ENCODE measurements around the gene TKTL2. TPM values are rescaled to one million over a fixed set of nuclear protein-coding genes. Genes with fewer than 3 reads are reported as not detected.

Gene TKTL2
- total and polyA plus RNA-seq, 10 of the 15 experiments (the other 5 are each of a cell fraction or from before 2014, with no cell fraction given): 0.03 to 0.04 (median 0.03) TPM; not detected in 7

DNA sequence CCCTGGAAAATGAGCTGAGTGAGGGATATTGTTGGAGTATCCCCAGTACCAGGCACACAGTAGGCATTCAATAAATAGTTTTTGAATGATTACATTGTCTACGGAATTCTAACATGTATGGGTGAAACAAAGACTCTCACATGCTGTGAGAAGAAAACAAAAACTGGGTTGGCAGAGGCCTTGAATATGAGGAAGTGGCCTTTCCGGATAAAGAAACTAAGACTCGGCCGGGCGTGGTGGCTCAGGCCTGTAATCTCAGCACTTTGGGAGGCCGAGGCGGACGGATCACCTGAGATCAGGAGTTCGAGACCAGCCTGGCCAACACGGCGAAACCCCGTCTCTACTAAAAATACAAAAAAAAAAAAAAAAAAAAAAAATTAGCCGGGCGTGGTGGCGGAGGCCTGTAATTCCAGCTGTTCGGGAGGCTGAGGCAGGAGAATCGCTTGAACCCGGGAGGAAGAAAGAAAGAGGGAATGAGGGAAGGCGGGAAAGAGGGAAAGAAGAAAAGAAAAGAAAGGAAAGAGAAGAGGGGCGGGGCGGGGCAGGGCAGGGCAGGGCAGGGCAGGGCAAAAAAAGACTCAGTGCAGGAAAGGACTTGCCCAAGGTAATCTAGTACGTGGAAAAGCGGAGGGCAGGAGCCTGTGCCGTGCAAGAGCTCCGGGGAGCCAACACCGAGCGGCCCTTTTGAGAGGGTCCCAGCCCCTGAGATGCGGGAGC is 20.2 kb upstream of the TKTL2 start (continued):
- TF ChIP-seq HDGF (IDR thresholded peaks at IDR 0.05) (peak; percentile 28; the same call in 1 of the 2 replicates), SMC3 (IDR thresholded peaks at IDR 0.05; ENCODE audit: borderline replicate concordance, low read length) (no peak), POU2F2 (IDR thresholded peaks at IDR 0.05; ENCODE audit: borderline replicate concordance, low read depth, low read length) (no peak), CHD4 (IDR thresholded peaks at IDR 0.05) (no peak), EGR1 (IDR thresholded peaks at IDR 0.05; ENCODE audit: borderline replicate concordance in 1 of 2, low read depth in 2 of 2, low read length in 2 of 2) (no peak), MYC (IDR thresholded peaks at IDR 0.05; ENCODE audit: insufficient read depth, insufficient read length, insufficient replicate concordance, low read length, severe bottlenecking) (no peak), GATAD2B (conservative IDR thresholded peaks at IDR 0.05; ENCODE audit: low read depth) (no peak), TBL1XR1 (IDR thresholded peaks at IDR 0.05; ENCODE audit: low read depth, low read length) (no peak), MEF2A (IDR thresholded peaks at IDR 0.05; ENCODE audit: insufficient read depth, low read depth, low read length) (no peak), SPI1 (IDR thresholded peaks at IDR 0.05; ENCODE audit: borderline replicate concordance, insufficient read depth, low read depth, low read length) (peak; percentile 91), SMARCA5 (IDR thresholded peaks at IDR 0.05) (0 out of 2 replicates have a peak, but pooled peaks have one; percentile 15), TCF12 (IDR thresholded peaks at IDR 0.05; ENCODE audit: low read depth, low read length) (no peak), BCL11A (IDR thresholded peaks at IDR 0.05; ENCODE audit: low read depth, low read length) (no peak), EP300 (IDR thresholded peaks at IDR 0.05; ENCODE audit: borderline replicate concordance in 1 of 2, control insufficient read depth in 1 of 2, low read depth in 2 of 2, low read length in 2 of 2) (no peak)
- TF ChIP-seq, protein P1, sequence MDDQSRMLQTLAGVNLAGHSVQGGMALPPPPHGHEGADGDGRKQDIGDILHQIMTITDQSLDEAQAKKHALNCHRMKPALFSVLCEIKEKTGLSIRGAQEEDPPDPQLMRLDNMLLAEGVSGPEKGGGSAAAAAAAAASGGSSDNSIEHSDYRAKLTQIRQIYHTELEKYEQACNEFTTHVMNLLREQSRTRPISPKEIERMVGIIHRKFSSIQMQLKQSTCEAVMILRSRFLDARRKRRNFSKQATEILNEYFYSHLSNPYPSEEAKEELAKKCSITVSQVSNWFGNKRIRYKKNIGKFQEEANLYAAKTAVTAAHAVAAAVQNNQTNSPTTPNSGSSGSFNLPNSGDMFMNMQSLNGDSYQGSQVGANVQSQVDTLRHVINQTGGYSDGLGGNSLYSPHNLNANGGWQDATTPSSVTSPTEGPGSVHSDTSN (IDR thresholded peaks at IDR 0.05; ENCODE audit: insufficient replicate concordance, low read depth, low read length): no peak
- TF ChIP-seq, protein P2, sequence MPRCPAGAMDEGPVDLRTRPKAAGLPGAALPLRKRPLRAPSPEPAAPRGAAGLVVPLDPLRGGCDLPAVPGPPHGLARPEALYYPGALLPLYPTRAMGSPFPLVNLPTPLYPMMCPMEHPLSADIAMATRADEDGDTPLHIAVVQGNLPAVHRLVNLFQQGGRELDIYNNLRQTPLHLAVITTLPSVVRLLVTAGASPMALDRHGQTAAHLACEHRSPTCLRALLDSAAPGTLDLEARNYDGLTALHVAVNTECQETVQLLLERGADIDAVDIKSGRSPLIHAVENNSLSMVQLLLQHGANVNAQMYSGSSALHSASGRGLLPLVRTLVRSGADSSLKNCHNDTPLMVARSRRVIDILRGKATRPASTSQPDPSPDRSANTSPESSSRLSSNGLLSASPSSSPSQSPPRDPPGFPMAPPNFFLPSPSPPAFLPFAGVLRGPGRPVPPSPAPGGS (IDR thresholded peaks at IDR 0.05; ENCODE audit: borderline replicate concordance, insufficient read depth, low read depth, low read length, poor library complexity, severe bottlenecking): no peak
- TF ChIP-seq, protein P3, sequence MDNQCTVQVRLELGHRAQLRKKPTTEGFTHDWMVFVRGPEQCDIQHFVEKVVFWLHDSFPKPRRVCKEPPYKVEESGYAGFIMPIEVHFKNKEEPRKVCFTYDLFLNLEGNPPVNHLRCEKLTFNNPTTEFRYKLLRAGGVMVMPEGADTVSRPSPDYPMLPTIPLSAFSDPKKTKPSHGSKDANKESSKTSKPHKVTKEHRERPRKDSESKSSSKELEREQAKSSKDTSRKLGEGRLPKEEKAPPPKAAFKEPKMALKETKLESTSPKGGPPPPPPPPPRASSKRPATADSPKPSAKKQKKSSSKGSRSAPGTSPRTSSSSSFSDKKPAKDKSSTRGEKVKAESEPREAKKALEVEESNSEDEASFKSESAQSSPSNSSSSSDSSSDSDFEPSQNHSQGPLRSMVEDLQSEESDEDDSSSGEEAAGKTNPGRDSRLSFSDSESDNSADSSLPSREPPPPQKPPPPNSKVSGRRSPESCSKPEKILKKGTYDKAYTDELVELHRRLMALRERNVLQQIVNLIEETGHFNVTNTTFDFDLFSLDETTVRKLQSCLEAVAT (IDR thresholded peaks at IDR 0.05): peak; percentile 55
- TF ChIP-seq, protein P4, sequence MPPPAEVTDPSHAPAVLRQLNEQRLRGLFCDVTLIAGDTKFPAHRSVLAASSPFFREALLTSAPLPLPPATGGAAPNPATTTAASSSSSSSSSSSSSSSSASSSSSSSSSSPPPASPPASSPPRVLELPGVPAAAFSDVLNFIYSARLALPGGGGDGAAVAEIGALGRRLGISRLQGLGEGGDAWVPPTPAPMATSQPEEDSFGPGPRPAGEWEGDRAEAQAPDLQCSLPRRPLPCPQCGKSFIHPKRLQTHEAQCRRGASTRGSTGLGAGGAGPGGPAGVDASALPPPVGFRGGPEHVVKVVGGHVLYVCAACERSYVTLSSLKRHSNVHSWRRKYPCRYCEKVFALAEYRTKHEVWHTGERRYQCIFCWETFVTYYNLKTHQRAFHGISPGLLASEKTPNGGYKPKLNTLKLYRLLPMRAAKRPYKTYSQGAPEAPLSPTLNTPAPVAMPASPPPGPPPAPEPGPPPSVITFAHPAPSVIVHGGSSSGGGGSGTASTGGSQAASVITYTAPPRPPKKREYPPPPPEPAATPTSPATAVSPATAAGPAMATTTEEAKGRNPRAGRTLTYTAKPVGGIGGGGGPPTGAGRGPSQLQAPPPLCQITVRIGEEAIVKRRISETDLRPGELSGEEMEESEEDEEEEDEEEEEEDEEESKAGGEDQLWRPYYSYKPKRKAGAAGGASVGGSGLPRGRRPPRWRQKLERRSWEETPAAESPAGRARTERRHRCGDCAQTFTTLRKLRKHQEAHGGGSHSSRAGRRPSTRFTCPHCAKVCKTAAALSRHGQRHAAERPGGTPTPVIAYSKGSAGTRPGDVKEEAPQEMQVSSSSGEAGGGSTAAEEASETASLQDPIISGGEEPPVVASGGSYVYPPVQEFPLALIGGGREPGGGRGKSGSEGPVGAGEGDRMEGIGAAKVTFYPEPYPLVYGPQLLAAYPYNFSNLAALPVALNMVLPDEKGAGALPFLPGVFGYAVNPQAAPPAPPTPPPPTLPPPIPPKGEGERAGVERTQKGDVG (CRISPR knock-in tag; IDR thresholded peaks at IDR 0.05): no peak
- TF ChIP-seq, protein P5, sequence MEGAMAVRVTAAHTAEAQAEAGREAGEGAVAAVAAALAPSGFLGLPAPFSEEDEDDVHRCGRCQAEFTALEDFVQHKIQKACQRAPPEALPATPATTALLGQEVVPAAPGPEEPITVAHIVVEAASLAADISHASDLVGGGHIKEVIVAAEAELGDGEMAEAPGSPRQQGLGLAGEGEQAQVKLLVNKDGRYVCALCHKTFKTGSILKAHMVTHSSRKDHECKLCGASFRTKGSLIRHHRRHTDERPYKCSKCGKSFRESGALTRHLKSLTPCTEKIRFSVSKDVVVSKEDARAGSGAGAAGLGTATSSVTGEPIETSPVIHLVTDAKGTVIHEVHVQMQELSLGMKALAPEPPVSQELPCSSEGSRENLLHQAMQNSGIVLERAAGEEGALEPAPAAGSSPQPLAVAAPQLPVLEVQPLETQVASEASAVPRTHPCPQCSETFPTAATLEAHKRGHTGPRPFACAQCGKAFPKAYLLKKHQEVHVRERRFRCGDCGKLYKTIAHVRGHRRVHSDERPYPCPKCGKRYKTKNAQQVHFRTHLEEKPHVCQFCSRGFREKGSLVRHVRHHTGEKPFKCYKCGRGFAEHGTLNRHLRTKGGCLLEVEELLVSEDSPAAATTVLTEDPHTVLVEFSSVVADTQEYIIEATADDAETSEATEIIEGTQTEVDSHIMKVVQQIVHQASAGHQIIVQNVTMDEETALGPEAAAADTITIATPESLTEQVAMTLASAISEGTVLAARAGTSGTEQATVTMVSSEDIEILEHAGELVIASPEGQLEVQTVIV (IDR thresholded peaks at IDR 0.05; ENCODE audit: borderline replicate concordance, partially characterized antibody): no peak
